HCT116 (cell line): ENCODE measurements around the gene COL15A1.

Source experiments
- CTCF ChIP-seq, 3 experiments: fragments of 200-600 bp in 1 of 3; sonication (generic) in 1 of 3; IDR thresholded peaks in 2 of 3; conservative IDR thresholded peaks in 1 of 3; 2 replicates each; pipeline ENCODE4 v1.5.1; 2012 to 2017; ENCODE audit warnings: low read depth in 2 of 3, low read length in 2 of 3, antibody characterized with exemption in 1 of 3, borderline replicate concordance in 1 of 3, control low read depth in 1 of 3, mild to moderate bottlenecking in 1 of 3, mixed read lengths in 1 of 3, mixed run types in 1 of 3, moderate library complexity in 1 of 3; ENCODE audit not compliant: insufficient read depth in 1 of 3
- EZH2 ChIP-seq: fragments of 200-600 bp; sonication (generic); IDR thresholded peaks from 2 replicates; pipeline ENCODE4 v1.6.1; 2017; ENCODE audit warnings: antibody characterized with exemption, mixed run types
- MAX ChIP-seq: IDR thresholded peaks from 2 replicates; pipeline ENCODE4 v1.6.1; 2012
- POLR2A ChIP-seq: IDR thresholded peaks from 2 replicates; pipeline ENCODE4 v1.7.0; 2011; ENCODE audit warnings: borderline replicate concordance; ENCODE audit not compliant: insufficient read depth, insufficient read length; ENCODE audit errors: extremely low read depth
- POLR2AphosphoS5 ChIP-seq: IDR thresholded peaks from 2 replicates; pipeline ENCODE4 v1.6.1; 2011; ENCODE audit warnings: mild to moderate bottlenecking, low read depth, low read length, moderate library complexity
- SIN3A ChIP-seq: IDR thresholded peaks from 2 replicates; pipeline ENCODE4 v1.6.1; 2012; ENCODE audit warnings: low read depth
- SP1 ChIP-seq: IDR thresholded peaks from 2 replicates; pipeline ENCODE4 v1.6.1; 2012; ENCODE audit warnings: low read depth
- YY1 ChIP-seq: IDR thresholded peaks from 2 replicates; pipeline ENCODE4 v1.6.1; 2011; ENCODE audit warnings: low read length, low read depth, moderate library complexity, mild to moderate bottlenecking; ENCODE audit not compliant: insufficient replicate concordance; ENCODE audit errors: extremely low read depth
- ZNF274 ChIP-seq: fragments of 200-500 bp; sonication (Bioruptor generic); IDR thresholded peaks from 2 replicates; pipeline ENCODE4 v1.6.1; 2014; ENCODE audit warnings: mild to moderate bottlenecking, low read depth, low read length, inconsistent platforms

- TF ChIP-seq SP1 = no peak
- no peak for TF ChIP-seq EZH2
- no peak for TF ChIP-seq POLR2AphosphoS5
- TF ChIP-seq YY1 = no peak
- TF ChIP-seq CTCF (IDR thresholded peaks at IDR 0.05 in 2 of 3, conservative IDR thresholded peaks at IDR 0.05 in 1 of 3; ENCODE audit: borderline replicate concordance in 1 of 3, insufficient read depth in 1 of 3, low read depth in 2 of 3, low read length in 2 of 3) = no peak
- TF ChIP-seq POLR2A = no peak
- no peak for TF ChIP-seq SIN3A
- TF ChIP-seq ZNF274 = no peak
- no peak for TF ChIP-seq MAX
Observed at GRCh38 chr9:99116003-99116411, 172.3 kb downstream of the COL15A1 start.
